ENCODE data around the gene RHOV. TPM values are rescaled to one million over a fixed set of nuclear protein-coding genes. Genes with fewer than 3 reads are reported as not detected.

RHOV gene
- total RNA-seq, 3 donors from 2014 or later = 1.6 to 6.2 (median 3.5) TPM

DNA sequence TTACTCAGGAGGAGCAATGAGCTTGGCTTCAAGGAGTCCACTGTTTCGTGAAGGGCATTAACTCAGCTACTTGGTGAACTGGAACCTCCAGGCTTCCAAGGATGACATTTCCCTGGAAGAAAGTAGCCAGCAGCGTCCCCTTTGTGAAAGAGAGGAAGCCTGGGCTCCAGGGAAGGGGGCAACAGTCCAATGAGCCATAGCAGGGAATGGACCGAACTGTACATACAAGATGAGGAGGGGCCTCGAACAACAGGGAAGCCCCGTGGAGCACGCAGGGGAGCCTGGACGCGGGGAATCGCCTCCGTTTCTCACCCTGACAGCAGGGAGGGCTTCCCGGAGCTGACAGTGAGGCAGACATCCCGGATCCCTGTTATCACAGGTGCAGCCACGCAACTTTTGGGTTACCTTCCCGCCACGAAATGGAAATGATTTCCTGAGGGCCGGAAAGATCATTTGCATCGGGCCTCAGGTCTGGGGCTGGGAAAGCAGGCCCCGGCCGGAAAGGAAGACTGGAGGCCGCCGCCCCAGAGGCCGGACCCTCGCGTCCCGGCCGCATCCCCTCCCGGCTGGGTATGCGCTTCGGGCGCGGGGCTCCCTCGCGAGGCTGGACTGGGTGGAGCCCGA is 30.7 kb downstream of the RHOV start:
- no peak for ATAC-seq
- intact Hi-C loops (cut with DNase I, micrococcal nuclease) = no loop called here
- Histone ChIP-seq H3K36me3 (ENCODE audit: low read depth) (no peaks in the 10 kb centered on the region), H3K9me3 (no peaks in the 10 kb centered on the region), H3K4me1 (ENCODE audit: low read depth) (peaks cover 11% of the 10 kb centered on the region), H3K4me3 (peak overlapping the region; percentile 65)
- TF ChIP-seq, protein P1, sequence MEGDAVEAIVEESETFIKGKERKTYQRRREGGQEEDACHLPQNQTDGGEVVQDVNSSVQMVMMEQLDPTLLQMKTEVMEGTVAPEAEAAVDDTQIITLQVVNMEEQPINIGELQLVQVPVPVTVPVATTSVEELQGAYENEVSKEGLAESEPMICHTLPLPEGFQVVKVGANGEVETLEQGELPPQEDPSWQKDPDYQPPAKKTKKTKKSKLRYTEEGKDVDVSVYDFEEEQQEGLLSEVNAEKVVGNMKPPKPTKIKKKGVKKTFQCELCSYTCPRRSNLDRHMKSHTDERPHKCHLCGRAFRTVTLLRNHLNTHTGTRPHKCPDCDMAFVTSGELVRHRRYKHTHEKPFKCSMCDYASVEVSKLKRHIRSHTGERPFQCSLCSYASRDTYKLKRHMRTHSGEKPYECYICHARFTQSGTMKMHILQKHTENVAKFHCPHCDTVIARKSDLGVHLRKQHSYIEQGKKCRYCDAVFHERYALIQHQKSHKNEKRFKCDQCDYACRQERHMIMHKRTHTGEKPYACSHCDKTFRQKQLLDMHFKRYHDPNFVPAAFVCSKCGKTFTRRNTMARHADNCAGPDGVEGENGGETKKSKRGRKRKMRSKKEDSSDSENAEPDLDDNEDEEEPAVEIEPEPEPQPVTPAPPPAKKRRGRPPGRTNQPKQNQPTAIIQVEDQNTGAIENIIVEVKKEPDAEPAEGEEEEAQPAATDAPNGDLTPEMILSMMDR (IDR thresholded peaks at IDR 0.05) = no peak
- no peak for DNase-seq

DNA sequence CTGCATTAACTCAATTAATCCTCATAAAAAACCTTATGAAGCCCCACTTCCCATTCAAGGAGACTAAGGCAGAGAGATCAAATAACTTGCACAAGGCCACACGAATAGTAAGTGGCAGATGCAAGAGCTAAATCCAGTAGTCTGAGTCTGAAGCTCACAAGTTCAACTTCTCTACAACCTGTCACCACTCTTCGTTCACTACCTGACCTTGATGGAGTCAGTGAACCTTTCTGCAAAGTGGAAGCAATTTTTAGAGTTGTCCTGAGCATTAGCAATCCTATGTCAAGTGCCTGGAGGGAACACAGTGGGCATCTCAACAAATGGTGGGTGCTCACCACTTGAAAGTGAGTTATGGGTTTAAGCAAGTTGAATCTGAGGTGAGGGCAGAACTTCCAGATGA is 32.3 kb downstream of the RHOV start:
- TF ChIP-seq, protein P1 (IDR thresholded peaks at IDR 0.05) = no peak
- Histone ChIP-seq H3K36me3 (ENCODE audit: low read depth) (no peaks in the 10 kb centered on the region), H3K9me3 (no peaks in the 10 kb centered on the region), H3K4me1 (ENCODE audit: low read depth) (peaks cover 6% of the 10 kb centered on the region), H3K4me3 (no peak overlapping the region)
- intact Hi-C loops (cut with DNase I, micrococcal nuclease) = no loop called here
- ATAC-seq = no peak
- DNase-seq = no peak

DNA sequence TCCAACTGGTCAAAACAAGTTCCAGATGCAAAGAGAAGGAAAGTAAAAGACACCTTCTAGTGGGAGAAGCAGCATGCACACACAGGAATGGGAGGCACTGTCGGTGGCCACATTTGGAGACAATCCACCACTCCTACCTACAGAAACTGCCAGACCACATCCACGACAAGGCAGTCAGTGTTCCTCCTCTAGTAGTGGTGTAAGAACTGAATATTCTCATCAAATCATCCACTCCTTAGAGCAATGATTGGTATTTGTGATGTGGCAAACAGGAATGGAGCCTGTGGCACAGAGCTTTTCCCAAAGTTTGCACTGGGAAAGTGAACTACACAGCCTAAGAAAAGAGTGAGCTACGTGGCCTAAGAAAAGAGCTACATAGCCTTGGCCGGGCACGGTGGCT is 35.3 kb downstream of the RHOV start:
- intact Hi-C loops (cut with DNase I, micrococcal nuclease) = no loop called here

DNA sequence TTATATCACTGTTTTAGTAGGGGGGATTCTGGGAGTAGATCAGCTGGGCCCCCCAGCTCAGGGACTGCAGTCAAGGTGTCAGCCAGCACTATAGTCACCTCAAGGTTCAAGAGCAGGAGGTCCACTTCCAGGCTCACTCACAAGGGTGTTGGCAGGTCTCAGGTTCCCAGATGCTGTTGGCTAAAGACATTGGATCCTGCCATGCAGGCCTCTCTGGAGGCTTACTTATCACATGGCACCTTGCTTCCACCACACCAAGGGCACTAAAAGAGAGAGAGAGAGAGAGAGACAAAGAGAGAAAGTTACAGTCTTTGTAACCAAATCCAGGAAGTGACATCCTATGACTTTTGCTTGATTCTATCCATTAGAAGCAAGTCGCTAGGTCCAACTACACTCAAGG is 38.0 kb downstream of the RHOV start:
- TF ChIP-seq, protein P1 (IDR thresholded peaks at IDR 0.05) = no peak
- no peaks in the 10 kb centered on the region for H3K9me3 ChIP-seq
- DNase-seq (no peak), ATAC-seq (no peak)
- no peak overlapping the region for H3K4me3 ChIP-seq
- no peaks in the 10 kb centered on the region for H3K36me3 ChIP-seq (ENCODE audit: low read depth)
- intact Hi-C loops (cut with DNase I, micrococcal nuclease) = no loop called here
- H3K4me1 ChIP-seq (ENCODE audit: low read depth) = no peaks in the 10 kb centered on the region

More for the DNA sequence above, 35.3 kb downstream of the RHOV start:
- no peaks in the 10 kb centered on the region for H3K4me1 ChIP-seq (ENCODE audit: low read depth)
- no peak overlapping the region for H3K4me3 ChIP-seq
- no peak for DNase-seq
- no peak for ATAC-seq
- no peaks in the 10 kb centered on the region for H3K9me3 ChIP-seq
- TF ChIP-seq, protein P1 (IDR thresholded peaks at IDR 0.05) = no peak
- no peaks in the 10 kb centered on the region for H3K36me3 ChIP-seq (ENCODE audit: low read depth)

DNA sequence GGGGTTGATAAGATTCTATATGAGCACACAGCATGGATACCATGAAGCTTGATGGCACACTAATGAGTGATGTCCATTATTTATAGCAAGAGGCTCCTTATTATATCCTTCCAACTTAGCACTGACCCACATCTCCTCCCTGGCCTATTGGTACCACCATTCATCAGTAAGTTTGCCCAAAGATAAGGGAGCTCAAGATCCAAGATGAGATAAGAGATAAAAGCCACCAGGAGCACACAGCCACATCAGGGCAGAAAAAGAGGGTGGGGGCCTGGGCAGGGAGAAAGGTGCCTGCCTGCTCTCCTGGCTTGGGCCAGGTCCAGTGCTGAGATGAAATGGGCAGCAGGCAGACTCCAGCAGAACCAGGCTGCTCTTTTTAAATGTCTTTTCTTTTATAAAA is 41.1 kb downstream of the RHOV start:
- TF ChIP-seq, protein P1 (IDR thresholded peaks at IDR 0.05) = no peak
- DNase-seq (no peak), ATAC-seq (no peak)
- H3K4me1 ChIP-seq (ENCODE audit: low read depth) = peaks cover 8% of the 10 kb centered on the region
- no peaks in the 10 kb centered on the region for H3K36me3 ChIP-seq (ENCODE audit: low read depth)
- no peaks in the 10 kb centered on the region for H3K9me3 ChIP-seq
- intact Hi-C loops (cut with DNase I, micrococcal nuclease) = no loop called here
- H3K4me3 ChIP-seq = no peak overlapping the region

DNA sequence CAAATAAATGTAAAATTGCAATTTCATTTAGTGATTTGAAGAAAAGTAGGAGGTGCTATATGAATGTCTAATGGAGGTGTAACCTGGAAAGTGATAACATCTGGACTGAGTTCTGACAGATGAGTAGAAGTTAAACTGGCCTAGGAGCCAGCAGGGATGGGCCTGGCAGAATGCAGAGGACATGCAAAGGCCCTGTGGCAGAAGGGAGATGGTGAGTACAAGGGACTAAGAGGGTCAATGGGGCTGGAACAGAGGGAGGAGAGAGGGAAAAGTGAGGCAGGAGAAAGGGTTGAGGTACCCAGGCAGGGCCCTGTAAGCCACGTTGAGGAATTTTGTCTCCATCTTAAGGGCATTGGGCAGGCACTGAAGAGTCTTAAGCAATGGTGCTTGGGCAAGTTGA is 42.2 kb downstream of the RHOV start:
- ATAC-seq = no peak
- intact Hi-C loops (cut with DNase I, micrococcal nuclease) = no loop called here
- Histone ChIP-seq H3K4me1 (ENCODE audit: low read depth) (peaks cover 15% of the 10 kb centered on the region), H3K9me3 (no peaks in the 10 kb centered on the region), H3K36me3 (ENCODE audit: low read depth) (no peaks in the 10 kb centered on the region), H3K4me3 (no peak overlapping the region)
- DNase-seq = no peak
- TF ChIP-seq, protein P1 (IDR thresholded peaks at IDR 0.05) = no peak
